SU-DHL-6 (cell line): ENCODE data around the gene PPM1L.

ENCODE experiments used
- H2AFZ ChIP-seq: fragments of 200-600 bp; sonication (generic); 2 replicates; pipeline ENCODE4 v1.6.1; 2014; ENCODE audit warnings: low read depth, mild to moderate bottlenecking, moderate library complexity, mixed read lengths, antibody characterized with exemption, low read length; ENCODE audit not compliant: severe bottlenecking
- H3F3A ChIP-seq: fragments of 200-600 bp; shearing (Covaris generic); 2 replicates; pipeline ENCODE4 v1.6.0; 2016; ENCODE audit warnings: antibody characterized with exemption, mild to moderate bottlenecking; ENCODE audit not compliant: insufficient read depth
- H3K27ac ChIP-seq: fragments of 200-600 bp; sonication (generic); 2 replicates; pipeline ENCODE4 v1.5.1; 2016; ENCODE audit warnings: low read depth, mild to moderate bottlenecking, low read length, moderate library complexity, mixed read lengths
- H3K27me3 ChIP-seq: fragments of 200-600 bp; sonication (generic), shearing (Covaris generic); 2 replicates; pipeline ENCODE4 v1.6.0; 2014; ENCODE audit warnings: mild to moderate bottlenecking, low read length
- H3K36me3 ChIP-seq: fragments of 200-600 bp; sonication (generic); 2 replicates; pipeline ENCODE4 v1.6.1; 2014; ENCODE audit warnings: mild to moderate bottlenecking, low read length, mixed read lengths
- H3K4me2 ChIP-seq: fragments of 300-600, 200-600 bp; shearing (Covaris generic), sonication (generic); 2 replicates; pipeline ENCODE4 v1.6.0; 2014; ENCODE audit warnings: low read length, low read depth, mild to moderate bottlenecking; ENCODE audit not compliant: poor library complexity, severe bottlenecking
- H3K4me3 ChIP-seq: fragments of 200-600 bp; sonication (generic); 2 replicates; pipeline ENCODE4 v1.5.1; 2014; ENCODE audit warnings: antibody characterized with exemption, low read length, mild to moderate bottlenecking, mixed read lengths; ENCODE audit not compliant: insufficient read depth, poor library complexity, severe bottlenecking
- H3K79me2 ChIP-seq: fragments of 200-600 bp; sonication (generic); 2 replicates; pipeline ENCODE4 v1.6.1; 2014; ENCODE audit warnings: mild to moderate bottlenecking, low read length, moderate library complexity; ENCODE audit not compliant: insufficient read depth
- H3K9ac ChIP-seq: fragments of 200-600 bp; sonication (generic); 2 replicates; pipeline ENCODE4 v1.7.0; 2014; ENCODE audit warnings: mild to moderate bottlenecking, low read length
- H3K9me2 ChIP-seq: fragments of 200-600 bp; sonication (generic); replicated peaks from 2 replicates; pipeline ENCODE4 v1.6.1; 2014; ENCODE audit warnings: low read length; ENCODE audit not compliant: insufficient read depth
- H3K9me3 ChIP-seq: fragments of 200-600 bp; sonication (generic); 2 replicates; pipeline ENCODE4 v1.6.1; 2014; ENCODE audit warnings: low read length, mixed read lengths; ENCODE audit not compliant: insufficient read depth
- H4K20me1 ChIP-seq: fragments of 200-600 bp; sonication (generic); 2 replicates; pipeline ENCODE4 v1.6.1; 2014; ENCODE audit warnings: low read depth, mild to moderate bottlenecking, antibody characterized with exemption, low read length, moderate library complexity, mixed read lengths
- EZH2phosphoT487 ChIP-seq: fragments of 200-600 bp; sonication (generic), shearing (Covaris generic); conservative IDR thresholded peaks from 2 replicates; pipeline ENCODE4 v1.6.1; 2018; ENCODE audit warnings: mild to moderate bottlenecking, antibody characterized with exemption, low read length, moderate library complexity, mixed read lengths
- TF ChIP-seq, protein P1 (sequence below): fragments of 200-600 bp; sonication (generic); IDR thresholded peaks from one replicate; pipeline ENCODE4 v1.5.1; 2017; ENCODE audit warnings: antibody characterized with exemption, mild to moderate bottlenecking, low read length, moderate library complexity; ENCODE audit not compliant: insufficient read depth, poor library complexity, severe bottlenecking

The PPM1L gene

DNA sequence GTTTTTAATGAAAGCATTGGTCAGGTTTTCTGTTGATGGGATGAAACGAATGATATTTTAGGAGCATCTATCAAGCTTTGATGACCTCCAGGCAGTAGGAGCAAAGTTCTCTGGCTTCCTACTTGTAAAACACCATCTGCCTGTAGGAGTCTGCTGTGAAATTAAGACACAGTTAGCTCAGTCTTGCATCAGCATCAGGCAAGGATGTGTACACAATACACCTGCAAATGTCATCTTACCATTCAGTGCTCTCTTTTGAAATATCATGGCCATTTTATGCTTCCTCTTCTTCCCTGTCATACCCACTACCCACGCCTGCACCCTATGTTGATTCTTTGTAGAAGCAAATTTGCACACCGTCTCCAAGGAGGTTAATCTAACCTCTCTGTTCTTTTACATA, 310.9 kb downstream of the PPM1L start:
- Histone ChIP-seq H3K4me2 (no peak overlapping the region), H3F3A (no peaks in the 10 kb centered on the region), H3K9me3 (no peaks in the 10 kb centered on the region), H2AFZ (no peak overlapping the region), H3K9me2 (no peaks in the 10 kb centered on the region), H3K79me2 (no peaks in the 10 kb centered on the region), H3K27ac (no peak overlapping the region), H3K4me3 (no peak overlapping the region), H3K27me3 (no peaks in the 10 kb centered on the region), H3K9ac (no peak overlapping the region), H3K36me3 (no peaks in the 10 kb centered on the region), H4K20me1 (no peaks in the 10 kb centered on the region)
- TF ChIP-seq, protein P1, sequence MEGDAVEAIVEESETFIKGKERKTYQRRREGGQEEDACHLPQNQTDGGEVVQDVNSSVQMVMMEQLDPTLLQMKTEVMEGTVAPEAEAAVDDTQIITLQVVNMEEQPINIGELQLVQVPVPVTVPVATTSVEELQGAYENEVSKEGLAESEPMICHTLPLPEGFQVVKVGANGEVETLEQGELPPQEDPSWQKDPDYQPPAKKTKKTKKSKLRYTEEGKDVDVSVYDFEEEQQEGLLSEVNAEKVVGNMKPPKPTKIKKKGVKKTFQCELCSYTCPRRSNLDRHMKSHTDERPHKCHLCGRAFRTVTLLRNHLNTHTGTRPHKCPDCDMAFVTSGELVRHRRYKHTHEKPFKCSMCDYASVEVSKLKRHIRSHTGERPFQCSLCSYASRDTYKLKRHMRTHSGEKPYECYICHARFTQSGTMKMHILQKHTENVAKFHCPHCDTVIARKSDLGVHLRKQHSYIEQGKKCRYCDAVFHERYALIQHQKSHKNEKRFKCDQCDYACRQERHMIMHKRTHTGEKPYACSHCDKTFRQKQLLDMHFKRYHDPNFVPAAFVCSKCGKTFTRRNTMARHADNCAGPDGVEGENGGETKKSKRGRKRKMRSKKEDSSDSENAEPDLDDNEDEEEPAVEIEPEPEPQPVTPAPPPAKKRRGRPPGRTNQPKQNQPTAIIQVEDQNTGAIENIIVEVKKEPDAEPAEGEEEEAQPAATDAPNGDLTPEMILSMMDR, result no peak
- no peak for TF ChIP-seq EZH2phosphoT487

DNA sequence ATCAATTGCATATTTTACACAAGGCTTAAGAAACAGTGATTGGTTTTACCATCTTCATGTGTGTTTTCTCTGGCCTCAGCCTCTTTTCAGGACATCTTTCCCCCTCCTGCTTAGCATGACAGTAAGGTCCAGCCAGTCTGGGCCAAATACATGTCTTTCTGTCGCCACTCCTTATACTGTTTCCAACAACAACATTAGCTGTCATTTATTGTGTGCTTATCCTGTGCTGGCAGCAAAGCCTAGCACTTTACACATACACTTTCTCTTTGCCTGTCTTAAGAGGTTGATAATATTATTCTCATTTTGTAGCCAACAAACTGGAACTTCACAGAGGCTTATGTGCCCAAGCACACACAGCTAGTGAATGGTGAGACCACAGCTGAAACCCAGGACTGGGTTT, 311.3 kb downstream of the PPM1L start:
- Histone ChIP-seq H3K79me2 (no peaks in the 10 kb centered on the region), H4K20me1 (no peaks in the 10 kb centered on the region), H3K27ac (no peak overlapping the region), H3K9me2 (no peaks in the 10 kb centered on the region), H3K9me3 (no peaks in the 10 kb centered on the region), H3K4me2 (no peak overlapping the region), H2AFZ (no peak overlapping the region), H3K27me3 (no peaks in the 10 kb centered on the region), H3K4me3 (no peak overlapping the region), H3K36me3 (no peaks in the 10 kb centered on the region), H3F3A (no peaks in the 10 kb centered on the region), H3K9ac (no peak overlapping the region)
- TF ChIP-seq, protein P1, result no peak
- TF ChIP-seq EZH2phosphoT487, result no peak

DNA sequence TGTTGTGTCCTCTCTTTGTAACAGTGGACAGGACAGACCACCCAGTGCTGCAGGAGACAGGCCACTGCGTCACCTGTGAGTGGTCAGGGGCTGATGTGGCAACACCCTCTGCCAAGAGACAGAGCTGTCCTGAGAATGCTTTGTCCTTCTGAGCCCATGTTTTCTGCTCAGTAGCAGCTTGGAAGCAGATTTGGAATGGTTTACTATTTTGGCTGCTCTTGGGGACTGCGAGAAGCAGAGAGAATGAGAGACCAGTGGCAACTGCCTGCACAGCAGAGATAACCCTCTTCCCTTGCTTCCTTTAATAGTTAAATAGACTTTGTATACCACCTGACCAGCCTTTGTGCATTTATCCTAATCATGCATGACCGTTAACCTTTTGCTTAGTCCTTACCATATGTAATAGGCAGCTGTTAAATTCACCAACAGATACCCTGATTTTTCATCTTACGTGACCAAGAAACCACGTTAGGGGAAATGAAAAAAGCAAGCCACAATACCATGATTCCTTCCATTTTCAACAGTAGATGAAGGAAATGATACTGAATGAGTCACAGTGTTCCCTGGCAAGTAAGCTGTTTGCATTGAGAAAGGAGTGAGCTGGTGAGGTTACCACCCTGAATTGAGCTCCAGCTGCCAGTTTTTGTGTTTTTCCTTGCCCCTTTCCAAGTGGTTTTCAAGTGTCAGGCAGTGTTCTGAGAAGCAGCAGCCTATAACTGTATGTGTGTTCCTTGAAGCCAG, 313.6 kb downstream of the PPM1L start:
- Histone ChIP-seq H3K4me2 (no peak overlapping the region), H3K36me3 (no peaks in the 10 kb centered on the region), H4K20me1 (no peaks in the 10 kb centered on the region), H3K9me2 (no peaks in the 10 kb centered on the region), H3K27me3 (no peaks in the 10 kb centered on the region), H3F3A (no peaks in the 10 kb centered on the region), H3K79me2 (no peaks in the 10 kb centered on the region), H3K9me3 (no peaks in the 10 kb centered on the region), H3K9ac (no peak overlapping the region), H3K27ac (no peak overlapping the region), H3K4me3 (no peak overlapping the region), H2AFZ (no peak overlapping the region)
- no peak for TF ChIP-seq EZH2phosphoT487
- TF ChIP-seq, protein P1, result no peak
